RPMI7951 (cell line): ENCODE measurements around the gene B4GALNT3. TPM values are rescaled to one million over a fixed set of nuclear protein-coding genes. Genes with fewer than 3 reads are reported as not detected.

Source experiments
- DNase-seq: peaks from one replicate; pipeline ENCODE4 v3.0.0-alpha.2; 2012; ENCODE audit warnings: low read depth
- total RNA-seq: library from RNA; depleted of rRNA; stranded (reverse); fragments of >200 nt; shearing (Covaris generic); gene quantifications from 2 replicates; pipeline ENCODE4 v1.2.3, GENCODE V29; 2014

Gene B4GALNT3
- total RNA-seq, 1 experiment from 2014 or later = 0.60 TPM

DNA sequence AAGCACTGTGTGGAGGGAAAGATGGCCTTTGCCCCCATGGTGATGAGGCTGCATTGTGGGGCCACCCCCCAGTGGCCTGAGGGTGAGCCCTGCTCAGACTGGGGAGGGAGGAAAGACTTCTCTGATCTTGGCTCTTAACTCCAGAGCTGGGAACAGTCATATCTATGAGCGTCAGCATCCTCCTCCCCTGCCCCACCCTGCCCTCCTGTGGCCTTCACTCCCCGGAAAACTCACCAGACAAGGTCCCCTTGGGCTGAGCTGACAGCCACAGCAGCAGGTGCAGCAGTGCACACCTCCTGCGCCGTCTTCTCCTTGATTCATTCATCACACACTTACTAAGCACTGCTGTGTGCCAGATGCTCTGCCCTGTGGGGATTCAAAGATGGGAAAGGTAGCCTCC, 98.8 kb downstream of the B4GALNT3 start:
- DNase-seq = no peak

- DNase-seq = no peak
Measured at GRCh38 chr12:559208-559905, 99.6 kb downstream of the B4GALNT3 start.

DNA sequence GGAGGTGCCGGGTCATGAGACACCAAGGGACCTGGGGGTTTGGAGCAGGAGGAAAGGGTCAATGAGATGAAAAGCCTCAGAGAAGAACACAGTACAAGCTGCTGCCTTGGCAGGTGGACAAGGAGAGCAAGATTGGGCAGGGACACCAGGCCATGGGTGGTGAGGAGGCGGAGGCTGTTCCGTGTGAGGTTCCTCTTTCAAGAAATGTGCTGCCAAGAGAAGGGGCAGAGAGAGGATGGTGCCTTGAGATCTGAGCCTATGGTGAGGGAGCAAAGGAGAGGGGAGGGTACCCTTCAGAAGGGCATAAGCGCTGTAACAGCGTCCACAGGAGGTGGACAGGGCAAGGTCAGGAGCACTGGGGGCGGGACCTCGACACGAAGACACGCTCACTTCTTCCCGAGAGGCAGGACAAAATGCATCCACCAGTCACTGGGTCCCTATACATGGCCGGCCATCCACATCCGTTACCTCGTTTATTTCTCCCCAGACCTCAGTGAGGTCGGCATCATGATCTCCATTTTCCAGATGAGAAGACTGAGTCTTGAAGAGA, 100.2 kb downstream of the B4GALNT3 start:
- DNase-seq = no peak

GRCh38 chr12:560691-561390, 101.1 kb downstream of the B4GALNT3 start:
- DNase-seq = no peak

DNA sequence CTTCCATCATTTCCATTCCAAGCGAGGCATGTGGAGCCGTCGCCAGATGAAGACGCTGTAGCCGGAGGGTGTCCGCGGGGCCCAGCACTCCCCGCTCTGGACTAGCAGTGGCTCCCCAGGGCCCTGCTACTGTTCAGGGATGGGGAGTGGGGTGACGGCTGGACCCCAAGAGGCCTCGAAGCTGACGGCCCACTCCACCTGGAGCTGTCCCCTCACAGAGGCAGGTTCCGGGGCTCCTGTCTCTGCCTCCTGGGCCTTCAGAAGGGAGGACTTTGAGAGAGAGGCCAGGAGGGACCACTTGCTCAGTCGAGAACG, 101.6 kb downstream of the B4GALNT3 start:
- no peak for DNase-seq

DNA sequence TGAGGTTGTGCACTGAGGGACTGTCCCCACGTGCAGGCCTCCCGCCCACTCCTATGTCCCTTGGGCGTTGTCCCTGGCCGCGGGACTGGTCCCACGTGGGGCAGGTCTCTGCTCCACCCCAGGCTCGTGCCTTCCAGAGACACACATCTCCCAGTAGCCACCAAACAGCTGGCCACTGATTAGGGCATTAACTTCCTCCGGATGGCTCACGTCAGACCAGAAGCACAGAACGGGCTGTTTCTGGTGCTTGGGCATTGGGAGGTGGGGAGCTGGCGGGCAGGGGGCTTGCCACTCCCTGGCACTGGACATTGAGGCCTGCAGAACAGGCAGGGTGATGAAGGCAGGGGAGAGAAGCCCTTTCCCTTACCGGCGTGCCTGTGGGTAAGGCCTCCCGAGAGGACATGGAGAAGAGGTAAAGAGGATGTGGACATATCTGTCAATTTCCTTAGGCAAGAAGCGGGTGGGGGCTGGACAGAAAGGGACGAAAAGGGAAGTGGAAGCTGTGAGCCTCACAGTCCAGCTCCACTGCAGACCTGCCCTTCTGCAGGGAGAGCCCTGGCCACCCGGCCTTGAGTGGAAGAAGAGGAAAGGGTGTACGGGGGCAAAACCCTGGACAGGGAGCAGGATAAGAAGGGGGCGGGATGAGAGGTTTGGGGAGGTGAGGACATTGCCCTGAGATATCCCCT, 102.3 kb downstream of the B4GALNT3 start:
- DNase-seq = no peak

DNA sequence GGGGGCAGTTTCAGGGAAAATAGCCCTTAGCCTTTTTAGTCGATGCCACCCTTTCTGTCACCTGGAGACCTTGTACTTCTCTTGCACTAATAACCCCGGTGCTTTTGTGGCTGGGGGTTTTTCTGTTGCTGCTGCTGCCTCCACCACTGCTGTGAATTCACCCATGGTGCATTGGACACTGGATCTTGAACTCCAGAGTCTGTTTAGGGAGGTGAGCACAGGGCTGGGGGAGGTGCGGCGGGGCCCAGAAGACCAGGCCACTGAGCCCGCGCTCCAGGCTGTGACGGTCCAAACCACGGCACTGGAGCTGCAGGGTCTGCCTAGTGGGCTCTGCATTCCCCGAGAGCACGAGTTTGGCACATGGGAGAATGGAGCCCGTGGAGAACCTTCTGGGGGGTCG, 102.9 kb downstream of the B4GALNT3 start:
- no peak for DNase-seq

GRCh38 chr12:563250-563781, 103.6 kb downstream of the B4GALNT3 start:
- peak; percentile 39 for DNase-seq

DNA sequence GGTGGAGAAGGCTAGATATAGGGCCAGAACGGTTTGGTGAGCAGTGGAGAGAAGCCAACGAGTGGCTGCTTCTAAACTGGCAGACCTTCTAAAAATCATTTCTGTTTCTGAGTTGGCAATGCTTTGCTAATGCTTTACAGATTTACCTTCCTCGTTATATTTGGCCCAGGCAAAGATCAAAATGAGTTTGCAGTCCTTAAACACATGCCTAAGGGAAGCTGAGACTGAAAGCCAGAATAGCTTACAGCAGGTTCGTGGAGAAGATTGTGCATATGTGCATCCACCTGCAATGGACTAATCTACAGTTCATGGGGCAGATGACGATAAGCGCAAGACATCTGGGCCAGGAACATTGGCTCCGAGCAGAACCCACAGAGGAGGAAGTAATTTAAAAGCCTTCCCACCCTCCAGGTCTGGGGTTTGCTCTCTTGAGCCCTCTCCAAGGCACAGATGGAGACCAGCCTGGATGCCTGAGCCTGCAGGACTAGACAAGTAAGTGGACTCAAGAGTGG, 104.1 kb downstream of the B4GALNT3 start:
- DNase-seq = no peak

DNA sequence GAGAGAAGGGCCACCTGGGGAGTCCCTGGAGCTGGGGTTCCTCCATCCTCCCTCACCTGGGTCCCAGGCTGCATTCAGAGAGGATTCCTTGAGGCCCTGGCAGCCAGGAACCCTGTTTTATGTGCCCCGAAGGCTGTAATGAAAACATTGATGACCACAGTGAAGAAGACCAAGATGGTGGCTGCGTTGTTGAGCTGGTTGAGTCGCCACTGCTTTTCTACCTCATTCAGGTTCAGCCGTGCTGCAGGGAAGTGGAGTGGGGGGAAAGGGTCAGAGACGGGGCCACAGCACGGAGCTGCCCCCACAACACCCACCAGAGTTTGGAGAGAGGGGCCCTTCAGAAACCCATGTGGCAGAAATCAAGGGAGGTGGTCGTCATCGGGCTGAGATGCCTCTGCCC, 105.4 kb downstream of the B4GALNT3 start:
- no peak for DNase-seq

DNA sequence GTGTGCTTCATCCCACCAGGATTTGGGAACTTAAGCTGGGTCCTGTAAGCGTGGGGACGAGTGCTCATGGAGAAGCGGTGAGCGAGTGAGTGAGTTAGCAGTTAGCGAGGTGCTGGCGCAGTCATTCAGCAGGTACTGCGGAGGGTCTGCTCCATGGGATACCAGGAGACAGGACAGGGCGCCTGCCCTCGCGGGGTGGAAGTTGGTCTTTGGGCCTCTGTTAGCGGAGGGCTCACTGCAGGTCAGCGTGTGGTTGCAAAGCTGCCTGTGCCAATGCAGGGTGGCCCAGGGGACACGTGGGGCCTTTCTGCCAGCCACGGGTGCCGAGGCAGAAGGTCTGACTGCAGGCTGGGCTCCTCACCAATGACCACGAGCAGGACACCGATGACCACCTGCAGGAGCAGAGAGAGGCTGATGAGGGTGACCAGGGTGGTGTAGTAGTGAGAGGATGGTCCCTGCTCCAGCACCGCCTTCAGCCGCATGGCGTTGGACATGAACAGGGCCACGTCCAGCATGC, 105.9 kb downstream of the B4GALNT3 start:
- DNase-seq = no peak

GRCh38 chr12:568486-568885, 108.7 kb downstream of the B4GALNT3 start:
- DNase-seq = no peak

GRCh38 chr12:569091-569676, 109.4 kb downstream of the B4GALNT3 start:
- no peak for DNase-seq

- peak; percentile 78 for DNase-seq
Measured at GRCh38 chr12:569803-570434, 110.2 kb downstream of the B4GALNT3 start.

GRCh38 chr12:570435-570920, 110.7 kb downstream of the B4GALNT3 start:
- peak; percentile 89 for DNase-seq

DNA sequence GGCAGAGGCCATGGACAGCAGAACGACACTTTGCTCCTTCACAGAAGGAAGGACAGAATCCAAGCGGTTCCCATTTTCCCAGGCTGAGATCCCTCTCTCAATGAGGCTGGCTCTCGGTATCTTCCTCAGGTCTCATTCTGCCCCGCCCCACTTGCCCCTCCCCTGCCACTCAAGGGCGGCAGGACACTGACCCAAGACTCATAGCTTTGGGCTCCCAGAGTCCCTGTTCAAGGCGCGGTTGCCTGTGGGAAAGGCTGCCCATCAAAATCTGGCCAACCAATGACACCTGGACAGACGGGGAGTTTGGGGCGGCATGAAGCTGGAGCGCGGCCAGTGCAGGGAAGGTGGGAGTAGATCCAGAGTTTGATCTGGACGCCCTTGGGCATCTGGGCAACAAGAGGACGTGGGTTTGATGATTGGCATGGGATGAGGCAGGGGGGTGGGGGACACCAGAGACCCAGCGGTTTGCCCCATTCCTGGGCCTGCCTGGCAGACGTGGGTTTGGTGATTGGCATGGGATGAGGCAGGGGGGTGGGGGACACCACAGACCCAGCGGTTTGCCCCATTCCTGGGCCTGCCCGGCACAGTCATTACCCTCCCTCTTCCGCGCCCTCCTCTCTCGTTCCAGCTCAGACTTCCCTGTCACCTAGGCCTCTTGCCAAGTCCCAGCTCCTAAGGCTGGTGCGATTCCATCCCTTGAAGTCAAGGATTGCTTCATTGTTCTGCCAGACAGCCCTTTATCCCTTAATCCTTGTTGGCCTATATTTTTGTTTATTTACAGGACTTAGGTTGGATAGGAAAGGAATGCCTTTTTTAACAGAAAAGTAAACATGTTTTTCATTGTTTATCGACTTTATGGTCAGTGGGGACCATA, 111.4 kb downstream of the B4GALNT3 start:
- peak; percentile 85 for DNase-seq

DNA sequence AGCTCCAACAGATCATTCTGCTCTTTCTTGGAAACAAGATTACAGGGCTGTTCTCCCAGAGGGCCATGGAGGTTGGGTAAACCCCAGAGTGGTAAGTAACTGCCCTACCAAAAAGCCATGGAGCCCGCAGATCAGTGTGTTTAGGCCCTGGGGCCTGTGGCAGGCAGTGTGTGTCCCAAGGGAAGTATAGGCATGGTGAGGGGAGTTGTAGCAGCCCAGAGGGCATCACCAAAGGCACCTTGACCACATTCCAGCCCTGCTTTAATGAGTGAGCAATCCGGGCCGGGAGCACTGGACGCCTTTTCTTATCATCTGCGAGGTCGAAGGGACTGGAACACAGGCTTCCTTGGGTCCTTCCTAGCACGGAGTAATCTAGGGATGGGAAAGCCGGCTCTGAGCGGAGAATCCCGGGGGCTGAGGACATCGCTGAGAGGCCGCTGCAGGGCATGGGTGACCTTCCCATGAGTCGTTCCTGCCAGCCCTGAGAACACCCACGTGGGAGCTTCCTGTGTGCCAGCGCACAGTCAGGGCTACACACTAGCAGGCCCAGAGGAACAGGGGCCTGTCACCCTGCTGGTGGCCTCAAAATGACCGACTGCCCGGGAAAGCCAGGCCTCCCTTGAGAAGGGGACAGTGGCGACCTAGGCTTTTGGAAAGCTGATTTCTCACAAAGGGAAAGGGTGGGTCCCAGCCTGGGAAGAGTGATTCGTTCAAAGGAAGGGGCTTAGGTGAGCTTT, 112.2 kb downstream of the B4GALNT3 start:
- peak; percentile 68 for DNase-seq

DNA sequence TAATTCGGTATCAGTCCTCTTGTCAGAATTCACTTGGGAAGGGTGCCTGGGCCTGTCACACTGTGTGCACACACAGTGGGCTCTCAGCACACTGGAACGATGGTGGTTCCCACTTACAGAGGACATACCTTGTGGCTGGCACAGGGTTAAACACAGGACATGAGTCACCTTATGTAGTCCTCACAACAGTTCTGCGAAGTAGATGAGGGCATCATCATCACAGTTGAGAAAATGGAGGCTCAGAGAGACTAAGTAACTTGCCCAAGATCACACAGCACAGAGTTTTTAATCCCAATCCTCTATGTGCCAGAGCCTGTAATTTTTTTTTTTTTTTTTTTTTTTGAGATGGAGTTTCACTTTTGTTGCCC, 112.8 kb downstream of the B4GALNT3 start:
- peak; percentile 18 for DNase-seq

- no peak for DNase-seq
Measured at GRCh38 chr12:573232-573631, 113.5 kb downstream of the B4GALNT3 start.
